ENCODE results near the gene MARCHF10.

The MARCHF10 gene

DNA sequence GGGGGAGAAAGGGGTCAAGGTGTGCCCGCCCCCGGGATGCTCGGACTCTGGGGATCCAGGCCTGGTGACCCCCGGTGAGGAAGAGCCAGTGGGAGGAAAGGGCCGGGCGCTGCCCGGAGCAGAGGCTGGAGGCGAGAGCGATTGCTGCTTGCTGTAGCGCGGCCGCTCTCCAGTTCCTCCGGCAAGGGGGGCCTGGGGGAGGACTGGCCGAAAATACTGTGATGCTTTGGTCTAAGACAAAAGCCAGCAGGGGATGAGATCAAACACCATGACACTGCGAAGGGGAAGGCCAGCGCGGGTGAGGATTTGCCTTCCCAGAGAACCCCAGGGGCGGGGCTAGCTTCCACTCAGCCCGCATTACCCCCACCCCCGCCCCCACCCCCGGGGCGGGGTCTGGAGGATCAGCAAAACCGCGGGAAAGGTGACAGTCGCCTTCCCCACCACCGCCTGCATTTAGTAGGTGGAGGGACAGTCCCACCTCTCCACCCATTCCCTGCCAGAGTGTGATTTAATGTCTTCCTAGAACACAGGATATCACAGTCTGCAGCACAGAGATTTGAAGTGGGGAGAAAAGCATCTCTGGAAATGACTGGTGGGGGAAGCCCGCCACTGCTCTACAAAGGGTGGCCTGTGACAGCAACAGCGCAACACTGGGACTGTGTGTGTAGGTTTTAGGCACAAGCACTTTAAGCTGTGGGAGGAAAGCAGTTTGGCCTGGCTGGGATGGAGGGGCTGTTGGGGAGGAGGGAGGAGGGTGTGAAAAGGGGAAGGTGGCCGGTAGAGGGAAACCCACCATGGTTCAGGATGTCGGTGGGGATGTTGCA lies 154.9 kb downstream of the MARCHF10 start:
- H3K36me3 ChIP-seq: no peaks in the 10 kb centered on the region
- no peaks in the 10 kb centered on the region for H3K27me3 ChIP-seq
- H3K27ac ChIP-seq: peak overlapping the region; percentile 68 to 76
- H3K9me3 ChIP-seq: no peaks in the 10 kb centered on the region
- DNase-seq: peak; percentile 62 to 80
- H3K4me1 ChIP-seq: peaks cover 0 to 37% (median 26%) of the 10 kb centered on the region in 4 donors
- intact Hi-C loops (cut with DNase I; ENCODE audit: low total_unique reads): no loop called here
- TF ChIP-seq, protein P1, sequence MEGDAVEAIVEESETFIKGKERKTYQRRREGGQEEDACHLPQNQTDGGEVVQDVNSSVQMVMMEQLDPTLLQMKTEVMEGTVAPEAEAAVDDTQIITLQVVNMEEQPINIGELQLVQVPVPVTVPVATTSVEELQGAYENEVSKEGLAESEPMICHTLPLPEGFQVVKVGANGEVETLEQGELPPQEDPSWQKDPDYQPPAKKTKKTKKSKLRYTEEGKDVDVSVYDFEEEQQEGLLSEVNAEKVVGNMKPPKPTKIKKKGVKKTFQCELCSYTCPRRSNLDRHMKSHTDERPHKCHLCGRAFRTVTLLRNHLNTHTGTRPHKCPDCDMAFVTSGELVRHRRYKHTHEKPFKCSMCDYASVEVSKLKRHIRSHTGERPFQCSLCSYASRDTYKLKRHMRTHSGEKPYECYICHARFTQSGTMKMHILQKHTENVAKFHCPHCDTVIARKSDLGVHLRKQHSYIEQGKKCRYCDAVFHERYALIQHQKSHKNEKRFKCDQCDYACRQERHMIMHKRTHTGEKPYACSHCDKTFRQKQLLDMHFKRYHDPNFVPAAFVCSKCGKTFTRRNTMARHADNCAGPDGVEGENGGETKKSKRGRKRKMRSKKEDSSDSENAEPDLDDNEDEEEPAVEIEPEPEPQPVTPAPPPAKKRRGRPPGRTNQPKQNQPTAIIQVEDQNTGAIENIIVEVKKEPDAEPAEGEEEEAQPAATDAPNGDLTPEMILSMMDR (IDR thresholded peaks at IDR 0.05): no peak
- peak overlapping the region; percentile 57 to 65 for H3K4me3 ChIP-seq

DNA sequence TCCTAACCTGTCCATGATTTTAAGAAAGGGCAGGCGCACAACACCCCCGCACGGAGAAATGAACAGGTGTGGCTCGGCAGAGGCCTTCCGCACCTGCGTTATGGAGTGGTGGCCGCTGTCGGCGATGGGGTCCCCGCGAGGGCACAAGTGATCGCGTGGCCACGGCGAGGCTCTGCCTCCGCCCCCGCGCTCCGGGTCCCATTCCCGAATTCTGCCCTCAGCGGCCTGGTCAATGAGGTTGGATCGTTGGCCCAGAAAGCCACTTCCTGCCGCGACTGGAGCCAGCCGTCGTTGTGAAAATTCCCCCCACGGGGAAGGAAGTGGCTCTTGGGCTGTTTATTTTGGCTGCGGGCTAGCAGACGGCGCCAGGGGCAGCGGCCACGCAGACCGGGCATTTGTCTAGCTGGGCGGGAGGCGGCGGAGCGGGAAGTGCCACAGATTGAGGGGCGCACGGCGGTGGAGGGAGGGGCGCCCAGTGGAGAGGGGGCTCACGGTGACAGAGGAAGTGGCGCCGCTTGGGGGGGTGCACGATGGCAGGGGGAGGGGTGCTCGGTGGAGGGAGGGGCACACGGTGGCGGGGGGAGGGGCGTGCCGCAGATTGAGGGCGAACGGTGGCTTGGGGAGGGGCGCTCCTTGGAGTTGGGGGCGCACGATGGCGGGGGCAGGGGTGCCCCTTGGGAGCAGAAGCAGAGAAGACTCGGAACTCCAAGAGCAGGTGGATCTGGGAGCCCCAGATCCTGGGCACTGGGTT lies 155.7 kb downstream of the MARCHF10 start:
- intact Hi-C loops (cut with DNase I; ENCODE audit: low total_unique reads): no loop called here
- Histone ChIP-seq H3K36me3 (no peaks in the 10 kb centered on the region), H3K4me1 (peaks cover 0 to 40% (median 27%) of the 10 kb centered on the region in 4 donors), H3K27ac (peak overlapping the region; percentile 68 to 76), H3K4me3 (peak overlapping the region; percentile 57 to 65), H3K27me3 (no peaks in the 10 kb centered on the region), H3K9me3 (no peaks in the 10 kb centered on the region)
- TF ChIP-seq, protein P1 (IDR thresholded peaks at IDR 0.05): no peak
- DNase-seq: peak; percentile 72 to 91

Measured in tibial artery (tissue), 4 donors.